ENCODE results near the gene PAQR9. TPM values are rescaled to one million over a fixed set of nuclear protein-coding genes. Genes with fewer than 3 reads are reported as not detected.

The PAQR9 gene
- total and polyA plus RNA-seq, 9 of the 15 experiments (the other 6 are each of a cell fraction or from before 2014, with no cell fraction given), result 0.04 to 0.58 (median 0.22) TPM

GRCh38 chr3:142976621-142977398, 13.3 kb upstream of the PAQR9 start (continued):
- TF ChIP-seq REST (IDR thresholded peaks at IDR 0.05; ENCODE audit: borderline replicate concordance), result peak; percentile 17; the same call in 1 of the 2 replicates
- TF ChIP-seq REST (CRISPR knock-in tag; IDR thresholded peaks at IDR 0.05; ENCODE audit: low read depth), result no peak
- no peak for TF ChIP-seq POU5F1 (IDR thresholded peaks at IDR 0.05; ENCODE audit: borderline replicate concordance, low read depth, low read length, partially characterized antibody)
- no peak for TF ChIP-seq POLR2AphosphoS2 (IDR thresholded peaks at IDR 0.05; ENCODE audit: low read length)
- TF ChIP-seq MTA1 (IDR thresholded peaks at IDR 0.05; ENCODE audit: borderline replicate concordance), result peak; percentile 85; the same call in 1 of the 2 replicates
- TF ChIP-seq CBX5 (IDR thresholded peaks at IDR 0.05; ENCODE audit: borderline replicate concordance, low read depth), result peak; percentile 64; the same call in 1 of the 2 replicates
- TF ChIP-seq PTBP1 (IDR thresholded peaks at IDR 0.05; ENCODE audit: low read depth, low read length), result no peak
- no peak for TF ChIP-seq YY1 (IDR thresholded peaks at IDR 0.05; ENCODE audit: borderline replicate concordance in 1 of 3, control insufficient read depth in 1 of 3, extremely low read depth in 1 of 3, insufficient read depth in 3 of 3, insufficient read length in 1 of 3, insufficient replicate concordance in 2 of 3, low read depth in 1 of 3, low read length in 2 of 3)
- TF ChIP-seq ZNF24 (IDR thresholded peaks at IDR 0.05), result peak; percentile 48
- TF ChIP-seq EP300 (IDR thresholded peaks at IDR 0.05; ENCODE audit: low read length), result peak; percentile 93
- peak; percentile 54 for TF ChIP-seq ELF1 (tag; IDR thresholded peaks at IDR 0.05)
- peak; percentile 85; the same call in 1 of the 2 replicates for TF ChIP-seq ZNF766 (CRISPR knock-in tag; conservative IDR thresholded peaks at IDR 0.05)
- TF ChIP-seq CBX8 (IDR thresholded peaks at IDR 0.05; ENCODE audit: borderline replicate concordance, extremely low read depth, low read depth, low read length, poor library complexity, severe bottlenecking), result no peak
- TF ChIP-seq ZBTB43 (CRISPR knock-in tag; IDR thresholded peaks at IDR 0.05), result 0 out of 2 replicates have a peak, but pooled peaks have one; percentile 28
- TF ChIP-seq IFI16 (CRISPR knock-in tag; IDR thresholded peaks at IDR 0.05), result no peak
- TF ChIP-seq HBP1 (CRISPR knock-in tag; IDR thresholded peaks at IDR 0.05), result no peak

Measured in K562 (cell line).